GM12892 (cell line): Measurements from ENCODE around the gene SOX1.

ENCODE experiments used
- POLR2A ChIP-seq: IDR thresholded peaks from 2 replicates; pipeline ENCODE4 v1.6.1; 2011; ENCODE audit warnings: low read depth, low read length, control low read depth
- POLR2AphosphoS5 ChIP-seq: IDR thresholded peaks from 2 replicates; pipeline ENCODE4 v1.6.1; 2011; ENCODE audit warnings: low read depth, low read length, control low read depth
- TAF1 ChIP-seq: IDR thresholded peaks from 2 replicates; pipeline ENCODE4 v1.6.1; 2011; ENCODE audit warnings: low read depth, mild to moderate bottlenecking, control low read depth, low read length, borderline replicate concordance

DNA sequence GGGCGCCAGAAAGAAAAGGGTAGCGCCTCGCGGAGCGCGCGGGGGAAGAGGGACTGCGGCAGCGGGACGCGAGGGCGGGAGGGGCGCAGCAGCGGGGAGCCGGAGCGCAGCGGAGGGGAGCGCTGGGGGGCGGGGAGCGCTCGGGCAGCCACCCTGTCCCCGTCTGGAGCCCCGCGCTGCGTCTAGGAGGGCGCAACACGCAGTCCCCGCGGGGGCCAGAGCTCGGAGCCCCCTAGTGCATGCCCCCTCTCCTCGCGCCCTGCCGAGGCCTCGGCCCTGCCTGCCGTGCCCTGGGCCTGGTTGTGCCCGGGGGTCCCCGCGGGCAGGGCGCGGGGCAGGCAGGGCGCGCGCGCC, 37.9 kb downstream of the SOX1 start:
- TF ChIP-seq TAF1: no peak
- no peak for TF ChIP-seq POLR2A
- no peak for TF ChIP-seq POLR2AphosphoS5
